RKO (cell line): ENCODE data around the gene TSEN34.
A peak's percentile ranks its signal among the peaks of the same experiment; 100 is the strongest.
"Not testable (repeated sequence)": the region's sequence is repeated elsewhere in the genome, so short reads cannot be mapped to it uniquely, and the experiment has no call there.

ENCODE experiments used
- DNase-seq: peaks from one replicate; pipeline ENCODE4 v3.0.0-alpha.2; 2016; ENCODE audit warnings: low spot score

Gene TSEN34

GRCh38 chr19:54160854-54161253 lies 30.3 kb upstream of the TSEN34 start:
- DNase-seq = peak; percentile 41

- peak; percentile 74 for DNase-seq
These were observed 28.8 kb upstream of the TSEN34 start for GRCh38 chr19:54162241-54162805.

- DNase-seq = no peak
These were observed 28.2 kb upstream of the TSEN34 start for GRCh38 chr19:54162884-54163283.

- no peak for DNase-seq
These were observed 26.6 kb upstream of the TSEN34 start for GRCh38 chr19:54164369-54165068.

- DNase-seq = no peak
These were observed 25.9 kb upstream of the TSEN34 start for GRCh38 chr19:54165222-54165621.

GRCh38 chr19:54168174-54168917 lies 22.8 kb upstream of the TSEN34 start:
- DNase-seq = peak; percentile 87

- no peak for DNase-seq
These were observed 21.9 kb upstream of the TSEN34 start for GRCh38 chr19:54169149-54169740.

GRCh38 chr19:54171736-54172431 lies 19.2 kb upstream of the TSEN34 start:
- DNase-seq = not testable (repeated sequence)

GRCh38 chr19:54172471-54173358 lies 18.4 kb upstream of the TSEN34 start, which contains the start of gene TMC4:
Gene TMC4, minus strand, starts transcription at chr19:54173160. Its CDS starts 43 bp downstream, at chr19:54173117.
- DNase-seq = no peak

GRCh38 chr19:54173359-54173699 lies 17.8 kb upstream of the TSEN34 start:
- DNase-seq = no peak

GRCh38 chr19:54173951-54174834 lies 16.9 kb upstream of the TSEN34 start:
- no peak for DNase-seq

- no peak for DNase-seq
These were observed 12.4 kb upstream of the TSEN34 start for GRCh38 chr19:54178581-54179261.

- no peak for DNase-seq
These were observed 11.8 kb upstream of the TSEN34 start for GRCh38 chr19:54179262-54179852.

- DNase-seq = peak; percentile 53
These were observed 11.1 kb upstream of the TSEN34 start for GRCh38 chr19:54179921-54180461.

GRCh38 chr19:54180691-54181091 lies 10.4 kb upstream of the TSEN34 start:
- DNase-seq = no peak

GRCh38 chr19:54181894-54182293 lies 9.2 kb upstream of the TSEN34 start:
- DNase-seq = not testable (repeated sequence)

GRCh38 chr19:54183431-54183830 lies 7.7 kb upstream of the TSEN34 start:
- no peak for DNase-seq

GRCh38 chr19:54186351-54186750 lies 4.8 kb upstream of the TSEN34 start:
- DNase-seq = no peak

- DNase-seq = no peak
These were observed 4.2 kb upstream of the TSEN34 start for GRCh38 chr19:54186934-54187381.
